Mononuclear cell (primary cell): Measurements from ENCODE around the gene AKAP8. TPM values are rescaled to one million over a fixed set of nuclear protein-coding genes. Genes with fewer than 3 reads are reported as not detected.
A peak's percentile ranks its signal among the peaks of the same experiment; 100 is the strongest.
"Not testable (repeated sequence)": the region's sequence is repeated elsewhere in the genome, so short reads cannot be mapped to it uniquely, and the experiment has no call there.

Source experiments
- H3K27me3 ChIP-seq: 2 replicates; pipeline ENCODE4 v1.6.0; 2011; ENCODE audit warnings: low read length, control low read depth; ENCODE audit not compliant: insufficient read depth
- H3K4me1 ChIP-seq: 2 replicates; pipeline ENCODE4 v1.5.1; 2011; ENCODE audit warnings: mild to moderate bottlenecking, low read length, control low read depth; ENCODE audit not compliant: insufficient read depth
- H3K4me3 ChIP-seq: 2 replicates; pipeline ENCODE4 v1.5.1; 2011; ENCODE audit warnings: mild to moderate bottlenecking, low read length, moderate library complexity
- H3K9me3 ChIP-seq: 2 replicates; pipeline ENCODE4 v1.5.1; 2011; ENCODE audit warnings: low read depth, mild to moderate bottlenecking, control low read depth, low read length
- total RNA-seq: library from RNA; depleted of rRNA; stranded (reverse); fragments of >200 nt; gene quantifications from one replicate; pipeline ENCODE4 v1.2.3, GENCODE V29; 2012

Gene AKAP8
- total RNA-seq, 1 donor, result 57.5 TPM

- H3K4me1 ChIP-seq, H3K27me3 ChIP-seq, H3K9me3 ChIP-seq, H3K4me3 ChIP-seq: not testable (repeated sequence)
Measured at GRCh38 chr19:15352535-15352934, 27.1 kb downstream of the AKAP8 start.

- H3K9me3 ChIP-seq, H3K27me3 ChIP-seq, H3K4me1 ChIP-seq, H3K4me3 ChIP-seq: not testable (repeated sequence)
Measured at GRCh38 chr19:15341328-15341727, 38.3 kb downstream of the AKAP8 start.

GRCh38 chr19:15340086-15340485, 39.5 kb downstream of the AKAP8 start:
- Histone ChIP-seq H3K4me3 (no peak overlapping the region), H3K4me1 (no peaks in the 10 kb centered on the region), H3K27me3 (no peaks in the 10 kb centered on the region), H3K9me3 (no peaks in the 10 kb centered on the region)

- Histone ChIP-seq H3K4me3 (no peak overlapping the region), H3K4me1 (peaks cover 24% of the 10 kb centered on the region), H3K9me3 (no peaks in the 10 kb centered on the region), H3K27me3 (no peaks in the 10 kb centered on the region)
Measured at GRCh38 chr19:15337202-15337601, 42.4 kb downstream of the AKAP8 start.

- not testable (repeated sequence) for H3K4me3 ChIP-seq, H3K9me3 ChIP-seq, H3K27me3 ChIP-seq
- H3K4me1 ChIP-seq, result peaks cover 25% of the 10 kb centered on the region
Measured at GRCh38 chr19:15335992-15336391, 43.6 kb downstream of the AKAP8 start.

GRCh38 chr19:15332311-15332996, 47.1 kb downstream of the AKAP8 start, which contains the start of gene BRD4:
Gene BRD4, minus strand, starts transcription at chr19:15332539. Its CDS starts 59,440 bp downstream, at chr19:15273099.
- Histone ChIP-seq H3K27me3 (no peaks in the 10 kb centered on the region), H3K4me3 (peak within 1 kb of the TSS; percentile 92), H3K4me1 (peaks cover 55% of the 10 kb centered on the region), H3K9me3 (no peaks in the 10 kb centered on the region)

GRCh38 chr19:15331419-15332310, 47.9 kb downstream of the AKAP8 start:
- peaks cover 63% of the 10 kb centered on the region for H3K4me1 ChIP-seq
- no peaks in the 10 kb centered on the region for H3K9me3 ChIP-seq
- peak overlapping the region; percentile 92 for H3K4me3 ChIP-seq
- no peaks in the 10 kb centered on the region for H3K27me3 ChIP-seq

GRCh38 chr19:15330801-15331418, 48.7 kb downstream of the AKAP8 start:
- Histone ChIP-seq H3K4me1 (peaks cover 70% of the 10 kb centered on the region), H3K9me3 (no peaks in the 10 kb centered on the region), H3K27me3 (no peaks in the 10 kb centered on the region), H3K4me3 (peak overlapping the region; percentile 92)

- H3K9me3 ChIP-seq, result no peaks in the 10 kb centered on the region
- H3K27me3 ChIP-seq, result no peaks in the 10 kb centered on the region
- peaks cover 80% of the 10 kb centered on the region for H3K4me1 ChIP-seq
- H3K4me3 ChIP-seq, result no peak overlapping the region
Measured at GRCh38 chr19:15328312-15328711, 51.3 kb downstream of the AKAP8 start.

- H3K9me3 ChIP-seq, result no peaks in the 10 kb centered on the region
- no peak overlapping the region for H3K4me3 ChIP-seq
- no peaks in the 10 kb centered on the region for H3K27me3 ChIP-seq
- peaks cover 92% of the 10 kb centered on the region for H3K4me1 ChIP-seq
Measured at GRCh38 chr19:15324791-15325519, 54.6 kb downstream of the AKAP8 start.

- Histone ChIP-seq H3K4me1 (peaks cover 94% of the 10 kb centered on the region), H3K27me3 (no peaks in the 10 kb centered on the region), H3K9me3 (no peaks in the 10 kb centered on the region), H3K4me3 (no peak overlapping the region)
Measured at GRCh38 chr19:15323496-15324235, 55.9 kb downstream of the AKAP8 start.

GRCh38 chr19:15321739-15322138, 57.8 kb downstream of the AKAP8 start:
- peaks cover 98% of the 10 kb centered on the region for H3K4me1 ChIP-seq
- no peaks in the 10 kb centered on the region for H3K9me3 ChIP-seq
- no peak overlapping the region for H3K4me3 ChIP-seq
- H3K27me3 ChIP-seq, result no peaks in the 10 kb centered on the region

GRCh38 chr19:15320116-15320515, 59.5 kb downstream of the AKAP8 start:
- H3K9me3 ChIP-seq, result no peaks in the 10 kb centered on the region
- H3K27me3 ChIP-seq, result no peaks in the 10 kb centered on the region
- H3K4me1 ChIP-seq, result peaks cover 98% of the 10 kb centered on the region
- H3K4me3 ChIP-seq, result no peak overlapping the region

GRCh38 chr19:15318241-15318691, 61.3 kb downstream of the AKAP8 start:
- no peaks in the 10 kb centered on the region for H3K9me3 ChIP-seq
- no peak overlapping the region for H3K4me3 ChIP-seq
- no peaks in the 10 kb centered on the region for H3K27me3 ChIP-seq

More at GRCh38 chr19:15318241-15318691, 61.3 kb downstream of the AKAP8 start:
- H3K4me1 ChIP-seq, result peaks cover 95% of the 10 kb centered on the region
